ENCODE data around the gene RAB27B. TPM values are rescaled to one million over a fixed set of nuclear protein-coding genes. Genes with fewer than 3 reads are reported as not detected.

The RAB27B gene
- total RNA-seq, 1 donor from 2014 or later = 5.0 TPM

DNA sequence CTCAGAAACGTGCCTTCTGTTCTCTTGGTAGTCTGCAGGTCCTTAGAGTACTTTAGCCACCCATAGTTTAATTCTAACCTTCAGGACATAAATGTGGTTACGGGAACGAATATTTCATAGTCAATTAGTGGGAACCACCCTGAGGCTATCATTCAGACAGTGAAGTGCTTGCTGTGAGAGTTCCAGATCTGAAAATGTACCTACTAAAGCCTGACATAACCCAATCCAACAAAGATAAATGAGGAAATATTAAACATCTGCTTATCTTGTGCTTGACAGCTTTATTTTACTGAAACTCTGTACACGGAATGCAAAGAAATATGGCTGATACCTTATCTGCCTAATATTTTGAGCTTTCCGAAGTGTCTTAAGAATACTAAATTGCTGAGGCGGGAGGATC is 43.0 kb downstream of the RAB27B start:
- DNase-seq (ENCODE audit: low spot score) = no peak
- H3K27me3 ChIP-seq = no peaks in the 10 kb centered on the region
- TF ChIP-seq EZH2 (IDR thresholded peaks at IDR 0.05) = no peak
- TF ChIP-seq CTCF (IDR thresholded peaks at IDR 0.05) = no peak
- no peak for TF ChIP-seq EZH2phosphoT487 (IDR thresholded peaks at IDR 0.05)
- H3K36me3 Mint-ChIP-seq = no peaks in the 10 kb centered on the region
- no peak overlapping the region for H3K4me3 Mint-ChIP-seq
- no peak overlapping the region for H3K27ac Mint-ChIP-seq
- no peaks in the 10 kb centered on the region for H3K9me3 ChIP-seq (ENCODE audit: low read depth)
- no peaks in the 10 kb centered on the region for H3K36me3 ChIP-seq
- peaks cover 6% of the 10 kb centered on the region for H3K9me3 Mint-ChIP-seq
- H3K4me1 ChIP-seq = no peaks in the 10 kb centered on the region
- H3K27ac ChIP-seq = no peak overlapping the region
- peaks cover 3% of the 10 kb centered on the region for H3K27me3 Mint-ChIP-seq (ENCODE audit: insufficient read depth, low read depth)
- no peak overlapping the region for H3K4me2 ChIP-seq
- H3K9ac ChIP-seq = no peak overlapping the region
- H3K4me3 ChIP-seq = no peak overlapping the region
- no peaks in the 10 kb centered on the region for H3K79me2 ChIP-seq (ENCODE audit: low read depth)
- no peaks in the 10 kb centered on the region for H4K20me1 ChIP-seq (ENCODE audit: low read depth)
- no peak overlapping the region for H2AFZ ChIP-seq (replicated peaks)
- no peaks in the 10 kb centered on the region for H3F3A ChIP-seq (ENCODE audit: low read depth)
- no peaks in the 10 kb centered on the region for H3K4me1 Mint-ChIP-seq

DNA sequence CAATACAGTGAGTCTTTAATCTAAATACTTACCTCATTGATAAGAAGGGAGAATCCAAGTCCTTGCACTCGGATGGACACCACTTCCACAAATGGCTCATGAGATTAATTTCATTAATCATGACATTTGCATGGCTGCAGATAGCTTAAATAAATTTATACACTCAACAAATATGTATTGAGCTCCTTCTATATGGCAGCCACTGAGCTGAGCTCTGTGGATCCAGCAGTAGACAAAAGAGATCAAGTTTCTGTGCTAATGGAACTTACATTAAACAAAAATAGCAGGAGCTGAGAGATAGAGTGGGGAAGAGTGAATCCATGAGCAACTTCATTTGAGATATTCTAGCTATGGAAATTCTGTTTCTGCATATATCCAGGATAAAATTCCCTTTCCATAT is 44.4 kb downstream of the RAB27B start:
- peaks cover 3% of the 10 kb centered on the region for H3K9me3 Mint-ChIP-seq
- H3K27ac ChIP-seq = no peak overlapping the region
- no peaks in the 10 kb centered on the region for H3K36me3 Mint-ChIP-seq
- no peaks in the 10 kb centered on the region for H4K20me1 ChIP-seq (ENCODE audit: low read depth)
- no peak overlapping the region for H3K4me2 ChIP-seq
- TF ChIP-seq EZH2 (IDR thresholded peaks at IDR 0.05) (no peak), CTCF (IDR thresholded peaks at IDR 0.05) (no peak), EZH2phosphoT487 (IDR thresholded peaks at IDR 0.05) (no peak)
- no peak overlapping the region for H2AFZ ChIP-seq (replicated peaks)
- H3K4me1 ChIP-seq = no peaks in the 10 kb centered on the region
- H3K27me3 ChIP-seq = no peaks in the 10 kb centered on the region
- DNase-seq (ENCODE audit: low spot score) = no peak
- H3K9ac ChIP-seq = no peak overlapping the region
- no peak overlapping the region for H3K27ac Mint-ChIP-seq
- no peaks in the 10 kb centered on the region for H3K79me2 ChIP-seq (ENCODE audit: low read depth)
- no peaks in the 10 kb centered on the region for H3K36me3 ChIP-seq
- peaks cover 3% of the 10 kb centered on the region for H3K27me3 Mint-ChIP-seq (ENCODE audit: insufficient read depth, low read depth)
- H3K9me3 ChIP-seq (ENCODE audit: low read depth) = no peaks in the 10 kb centered on the region
- H3F3A ChIP-seq (ENCODE audit: low read depth) = no peaks in the 10 kb centered on the region
- H3K4me3 ChIP-seq = no peak overlapping the region
- H3K4me1 Mint-ChIP-seq = no peaks in the 10 kb centered on the region
- H3K4me3 Mint-ChIP-seq = no peak overlapping the region

- TF ChIP-seq EZH2phosphoT487 (IDR thresholded peaks at IDR 0.05) (no peak), CTCF (IDR thresholded peaks at IDR 0.05) (no peak), EZH2 (IDR thresholded peaks at IDR 0.05) (no peak)
- no peak overlapping the region for H3K4me3 ChIP-seq
- no peaks in the 10 kb centered on the region for H3K27me3 ChIP-seq
- no peak overlapping the region for H3K9ac ChIP-seq
- H3F3A ChIP-seq (ENCODE audit: low read depth) = no peaks in the 10 kb centered on the region
- H3K4me1 ChIP-seq = no peaks in the 10 kb centered on the region
- no peaks in the 10 kb centered on the region for H4K20me1 ChIP-seq (ENCODE audit: low read depth)
- H3K27ac ChIP-seq = no peak overlapping the region
- peaks cover 7% of the 10 kb centered on the region for H3K4me1 Mint-ChIP-seq
- no peak overlapping the region for H3K4me3 Mint-ChIP-seq
- no peaks in the 10 kb centered on the region for H3K36me3 ChIP-seq
- no peaks in the 10 kb centered on the region for H3K79me2 ChIP-seq (ENCODE audit: low read depth)
- no peak overlapping the region for H2AFZ ChIP-seq (replicated peaks)
- H3K9me3 Mint-ChIP-seq = peaks cover 3% of the 10 kb centered on the region
- no peaks in the 10 kb centered on the region for H3K36me3 Mint-ChIP-seq
- no peak overlapping the region for H3K4me2 ChIP-seq
- no peak for DNase-seq (ENCODE audit: low spot score)
- H3K9me3 ChIP-seq (ENCODE audit: low read depth) = no peaks in the 10 kb centered on the region
- peaks cover 3% of the 10 kb centered on the region for H3K27me3 Mint-ChIP-seq (ENCODE audit: insufficient read depth, low read depth)
- no peak overlapping the region for H3K27ac Mint-ChIP-seq
Measured at GRCh38 chr18:54873884-54874255, 45.6 kb downstream of the RAB27B start.

GRCh38 chr18:54875063-54875462 is 46.8 kb downstream of the RAB27B start:
- no peak overlapping the region for H3K4me3 Mint-ChIP-seq
- no peak overlapping the region for H3K27ac Mint-ChIP-seq
- no peaks in the 10 kb centered on the region for H3K36me3 Mint-ChIP-seq
- no peak for DNase-seq (ENCODE audit: low spot score)
- peaks cover 3% of the 10 kb centered on the region for H3K9me3 Mint-ChIP-seq
- Histone ChIP-seq H4K20me1 (ENCODE audit: low read depth) (no peaks in the 10 kb centered on the region), H2AFZ (replicated peaks) (no peak overlapping the region), H3K27ac (no peak overlapping the region), H3K9me3 (ENCODE audit: low read depth) (no peaks in the 10 kb centered on the region), H3K4me3 (no peak overlapping the region), H3K9ac (no peak overlapping the region), H3K4me1 (peaks cover 8% of the 10 kb centered on the region), H3F3A (ENCODE audit: low read depth) (no peaks in the 10 kb centered on the region), H3K27me3 (no peaks in the 10 kb centered on the region), H3K4me2 (no peak overlapping the region), H3K36me3 (no peaks in the 10 kb centered on the region), H3K79me2 (ENCODE audit: low read depth) (no peaks in the 10 kb centered on the region)
- no peak for TF ChIP-seq EZH2 (IDR thresholded peaks at IDR 0.05)
- TF ChIP-seq EZH2phosphoT487 (IDR thresholded peaks at IDR 0.05) = no peak
- TF ChIP-seq CTCF (IDR thresholded peaks at IDR 0.05) = no peak
- H3K27me3 Mint-ChIP-seq (ENCODE audit: insufficient read depth, low read depth) = peaks cover 3% of the 10 kb centered on the region
- peaks cover 17% of the 10 kb centered on the region for H3K4me1 Mint-ChIP-seq
